ENCODE measurements around the gene TAS2R50. TPM values are rescaled to one million over a fixed set of nuclear protein-coding genes. Genes with fewer than 3 reads are reported as not detected.

TAS2R50 gene
- total and polyA plus RNA-seq, 4 donors = 0.89 to 7.8 TPM; not detected in 2

DNA sequence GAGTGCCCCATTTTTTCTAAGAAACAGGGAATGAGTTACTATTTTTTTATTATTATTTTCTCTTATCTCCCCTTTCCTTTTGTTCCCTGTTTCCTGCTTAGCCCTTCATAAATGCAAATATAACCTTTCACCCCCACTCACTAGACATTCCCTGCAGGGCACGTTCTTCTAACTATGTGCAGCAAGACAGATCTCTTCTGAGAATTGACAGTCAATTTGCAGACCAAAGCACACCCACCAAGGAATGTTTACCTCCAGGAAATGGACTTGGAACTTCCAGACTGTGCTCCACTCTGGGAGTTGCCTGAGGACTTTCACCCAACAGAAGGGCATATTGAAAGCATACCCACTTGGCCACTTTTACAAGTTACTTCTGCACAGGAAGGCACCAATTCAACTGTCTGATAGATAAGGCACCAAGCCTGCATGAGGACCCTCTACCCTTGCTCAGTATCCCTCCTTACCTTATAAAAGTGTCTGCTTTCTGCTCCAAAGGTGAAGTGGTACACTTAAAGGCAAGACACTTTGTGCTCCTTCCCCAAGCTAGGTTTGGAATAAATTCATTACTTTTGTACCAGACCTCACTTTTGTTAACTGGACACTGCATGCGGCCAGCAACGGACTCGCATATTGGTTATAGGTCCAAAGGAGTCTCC lies 29.2 kb upstream of the TAS2R50 start (continued):
- TF ChIP-seq YY1 (IDR thresholded peaks at IDR 0.05) = no peak
- no peak for TF ChIP-seq GABPA (IDR thresholded peaks at IDR 0.05 in 1 of 2, conservative IDR thresholded peaks at IDR 0.05 in 1 of 2)
- TF ChIP-seq ATF3 (IDR thresholded peaks at IDR 0.05) = no peak
- no peak for TF ChIP-seq TAF1 (conservative IDR thresholded peaks at IDR 0.05)
- no peak for TF ChIP-seq CTCF (IDR thresholded peaks at IDR 0.05; ENCODE audit: low read depth, low read length, missing input control)

DNA sequence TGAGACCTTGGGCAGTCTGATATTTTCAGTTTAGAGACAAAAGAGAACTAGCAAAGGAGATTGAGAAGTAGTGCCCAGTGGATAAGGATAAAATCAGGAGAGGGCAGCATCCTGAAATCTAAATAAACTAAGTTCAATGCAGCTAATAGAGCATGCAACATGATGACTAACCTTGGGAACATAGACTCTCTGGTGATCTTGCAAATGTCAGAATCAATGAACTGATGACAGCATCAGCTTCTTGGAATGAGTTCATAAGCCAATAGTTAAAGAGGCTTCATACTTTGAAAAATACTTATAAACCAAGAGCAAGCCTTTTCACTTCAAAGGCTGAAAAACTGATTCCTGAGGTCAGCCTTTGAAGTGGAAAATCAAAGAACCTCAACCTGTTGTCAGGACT lies 27.5 kb upstream of the TAS2R50 start:
- Histone ChIP-seq H3K27me3 (ENCODE audit: control insufficient read depth in 4 of 4, insufficient read depth in 4 of 4, low read length in 3 of 4) (no peaks in the 10 kb centered on the region), H3K36me3 (ENCODE audit: control insufficient read depth in 4 of 4, insufficient read depth in 3 of 4, low read depth in 1 of 4, low read length in 3 of 4) (no peaks in the 10 kb centered on the region), H3K27ac (ENCODE audit: low read depth in 1 of 2, low read length in 2 of 2) (no peak overlapping the region), H3K4me1 (ENCODE audit: control insufficient read depth in 4 of 4, insufficient read depth in 4 of 4, low read length in 3 of 4) (peaks cover 0 to 10% (median 4%) of the 10 kb centered on the region in 4 donors), H3K4me3 (ENCODE audit: low read depth in 1 of 3, low read length in 3 of 3) (no peak overlapping the region), H3K9ac (ENCODE audit: low read depth in 1 of 2, low read length in 2 of 2) (no peak overlapping the region), H3K9me3 (ENCODE audit: control insufficient read depth in 4 of 4, low read length in 3 of 4) (no peaks in the 10 kb centered on the region)
- TF ChIP-seq HNF4A (conservative IDR thresholded peaks at IDR 0.05) (no peak), RXRA (IDR thresholded peaks at IDR 0.05) (no peak), YY1 (IDR thresholded peaks at IDR 0.05) (no peak), CTCF (IDR thresholded peaks at IDR 0.05; ENCODE audit: low read depth, low read length, missing input control) (no peak), MAX (IDR thresholded peaks at IDR 0.05) (no peak), EGR1 (IDR thresholded peaks at IDR 0.05; ENCODE audit: low read depth in 2 of 2) (no peak), FOXA2 (IDR thresholded peaks at IDR 0.05) (no peak), FOXA1 (IDR thresholded peaks at IDR 0.05) (no peak), NR2F2 (IDR thresholded peaks at IDR 0.05) (no peak), GABPA (IDR thresholded peaks at IDR 0.05 in 1 of 2, conservative IDR thresholded peaks at IDR 0.05 in 1 of 2) (no peak), SP1 (IDR thresholded peaks at IDR 0.05) (no peak), ATF3 (IDR thresholded peaks at IDR 0.05) (no peak)
- TF ChIP-seq, protein P1, sequence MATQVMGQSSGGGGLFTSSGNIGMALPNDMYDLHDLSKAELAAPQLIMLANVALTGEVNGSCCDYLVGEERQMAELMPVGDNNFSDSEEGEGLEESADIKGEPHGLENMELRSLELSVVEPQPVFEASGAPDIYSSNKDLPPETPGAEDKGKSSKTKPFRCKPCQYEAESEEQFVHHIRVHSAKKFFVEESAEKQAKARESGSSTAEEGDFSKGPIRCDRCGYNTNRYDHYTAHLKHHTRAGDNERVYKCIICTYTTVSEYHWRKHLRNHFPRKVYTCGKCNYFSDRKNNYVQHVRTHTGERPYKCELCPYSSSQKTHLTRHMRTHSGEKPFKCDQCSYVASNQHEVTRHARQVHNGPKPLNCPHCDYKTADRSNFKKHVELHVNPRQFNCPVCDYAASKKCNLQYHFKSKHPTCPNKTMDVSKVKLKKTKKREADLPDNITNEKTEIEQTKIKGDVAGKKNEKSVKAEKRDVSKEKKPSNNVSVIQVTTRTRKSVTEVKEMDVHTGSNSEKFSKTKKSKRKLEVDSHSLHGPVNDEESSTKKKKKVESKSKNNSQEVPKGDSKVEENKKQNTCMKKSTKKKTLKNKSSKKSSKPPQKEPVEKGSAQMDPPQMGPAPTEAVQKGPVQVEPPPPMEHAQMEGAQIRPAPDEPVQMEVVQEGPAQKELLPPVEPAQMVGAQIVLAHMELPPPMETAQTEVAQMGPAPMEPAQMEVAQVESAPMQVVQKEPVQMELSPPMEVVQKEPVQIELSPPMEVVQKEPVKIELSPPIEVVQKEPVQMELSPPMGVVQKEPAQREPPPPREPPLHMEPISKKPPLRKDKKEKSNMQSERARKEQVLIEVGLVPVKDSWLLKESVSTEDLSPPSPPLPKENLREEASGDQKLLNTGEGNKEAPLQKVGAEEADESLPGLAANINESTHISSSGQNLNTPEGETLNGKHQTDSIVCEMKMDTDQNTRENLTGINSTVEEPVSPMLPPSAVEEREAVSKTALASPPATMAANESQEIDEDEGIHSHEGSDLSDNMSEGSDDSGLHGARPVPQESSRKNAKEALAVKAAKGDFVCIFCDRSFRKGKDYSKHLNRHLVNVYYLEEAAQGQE (IDR thresholded peaks at IDR 0.05) = no peak
- no peak for DNase-seq (ENCODE audit: low spot score)
